Astrocyte of the spinal cord (primary cell): ENCODE measurements around the gene STK11.

Experiments
- DNase-seq: peaks from one replicate; pipeline ENCODE4 v3.0.0; 2011; ENCODE audit warnings: low read depth, low spot score
- H3K4me3 ChIP-seq: 2 replicates; pipeline ENCODE4 v1.5.1; 2011; ENCODE audit warnings: low read depth, mild to moderate bottlenecking, low read length, moderate library complexity
- CTCF ChIP-seq: IDR thresholded peaks from 2 replicates; pipeline ENCODE4 v1.5.1; 2012; ENCODE audit warnings: low read depth, mild to moderate bottlenecking, low read length, inconsistent platforms
- in situ Hi-C: cut with HindIII; loops from 2 replicates; pipeline ENCODE4 v1.10.0; 2017; ENCODE audit warnings: low sequenced_read_pairs

The STK11 gene

GRCh38 chr19:1235625-1236538 is 30.3 kb downstream of the STK11 start:
- no peak for TF ChIP-seq CTCF
- DNase-seq: peak; percentile 61
- peak overlapping the region; percentile 37 for H3K4me3 ChIP-seq
- in situ Hi-C loops: no loop called here

- in situ Hi-C loops: no loop called here
- H3K4me3 ChIP-seq: peak overlapping the region; percentile 66
- no peak for DNase-seq
- no peak for TF ChIP-seq CTCF
These were observed 31.0 kb downstream of the STK11 start for GRCh38 chr19:1236576-1236975.

GRCh38 chr19:1237027-1237659 is 31.6 kb downstream of the STK11 start:
- no peak for DNase-seq
- peak overlapping the region; percentile 66 for H3K4me3 ChIP-seq
- no peak for TF ChIP-seq CTCF
- in situ Hi-C loops: no loop called here

GRCh38 chr19:1237754-1238368 is 32.3 kb downstream of the STK11 start, which contains the start of gene CBARP:
Gene CBARP (minus strand): TSS chr19:1238005. CDS start chr19:1236100, 1,905 bp downstream.
- peak within 1 kb of the TSS; percentile 66 for H3K4me3 ChIP-seq

GRCh38 chr19:1238369-1239303 is 33.1 kb downstream of the STK11 start:
- in situ Hi-C loops: no loop called here
- no peak for TF ChIP-seq CTCF
- no peak for DNase-seq
- peak overlapping the region; percentile 29 for H3K4me3 ChIP-seq

More at GRCh38 chr19:1237754-1238368, 32.3 kb downstream of the STK11 start, which contains the start of gene CBARP:
- no peak for TF ChIP-seq CTCF
- no peak for DNase-seq
- in situ Hi-C loops: no loop called here

- H3K4me3 ChIP-seq: no peak overlapping the region
- DNase-seq: no peak
- in situ Hi-C loops: no loop called here
- TF ChIP-seq CTCF: no peak
These were observed 33.8 kb downstream of the STK11 start for GRCh38 chr19:1239420-1239795.
